Spleen (tissue), 11 donors: Measurements from ENCODE around the gene SPINK7. TPM values are rescaled to one million over a fixed set of nuclear protein-coding genes. Genes with fewer than 3 reads are reported as not detected.
"Not testable (repeated sequence)": the region's sequence is repeated elsewhere in the genome, so short reads cannot be mapped to it uniquely, and the experiment has no call there.

Experiments used
- DNase-seq: peaks from one replicate; pipeline ENCODE4 v3.0.0-alpha.2; 2020
- H3K27ac ChIP-seq, 8 donors: fragments of 200-600 bp; sonication (generic) in 7 of 8; 1 replicate in 4 of 8; 2 replicates in 4 of 8; pipeline versions ENCODE4 v1.5.0 to v1.8.0; 2016 to 2021; ENCODE audit warnings: inconsistent platforms in 4 of 8, mild to moderate bottlenecking in 4 of 8, moderate library complexity in 1 of 8
- H3K27me3 ChIP-seq, 7 donors: fragments of 200-600 bp; sonication (generic) in 6 of 7; replicated peaks in 1 of 7; 1 replicate in 4 of 7; 2 replicates in 3 of 7; pipeline versions ENCODE4 v1.5.0 to v1.8.0; 2016 to 2021; ENCODE audit warnings: inconsistent platforms in 3 of 7, mild to moderate bottlenecking in 1 of 7
- H3K36me3 ChIP-seq, 6 donors: fragments of 200-600 bp; sonication (generic) in 5 of 6; 1 replicate in 4 of 6; 2 replicates in 2 of 6; pipeline versions ENCODE4 v1.5.0 to v1.8.0; 2016 to 2021; ENCODE audit warnings: inconsistent platforms in 2 of 6
- H3K4me1 ChIP-seq, 6 donors: fragments of 200-600 bp; sonication (generic) in 5 of 6; 1 replicate in 3 of 6; 2 replicates in 3 of 6; pipeline versions ENCODE4 v1.5.0 to v1.8.0; 2016 to 2021; ENCODE audit warnings: inconsistent platforms in 3 of 6
- H3K4me3 ChIP-seq, 8 donors: fragments of 200-600 bp; sonication (generic) in 7 of 8; 1 replicate in 4 of 8; 2 replicates in 4 of 8; pipeline versions ENCODE4 v1.5.0 to v1.8.0; 2016 to 2021; ENCODE audit warnings: inconsistent platforms in 4 of 8, mild to moderate bottlenecking in 4 of 8, moderate library complexity in 2 of 8
- H3K9me3 ChIP-seq, 8 donors: fragments of 200-600 bp; sonication (generic) in 7 of 8; 1 replicate in 4 of 8; 2 replicates in 4 of 8; pipeline versions ENCODE4 v1.5.0 to v1.8.0; 2016 to 2021; ENCODE audit warnings: inconsistent platforms in 4 of 8
- POLR2A ChIP-seq, 3 donors: fragments of 450-650 bp; IDR thresholded peaks; one replicate each; pipeline ENCODE4 v1.5.1; 2017; ENCODE audit warnings: antibody characterized with exemption in 3 of 3, mild to moderate bottlenecking in 1 of 3
- POLR2AphosphoS5 ChIP-seq, 3 donors: sonication (generic); formaldehyde crosslinking; IDR thresholded peaks; one replicate each; pipeline ENCODE4 v1.5.1; 2017; ENCODE audit warnings: antibody characterized with exemption in 3 of 3
- WGBS, 5 donors: extraction: QIAGEN DNeasy Blood & Tissue Kit in 3 of 5; methylation state at CpG; one replicate each; pipeline versions ENCODE4 v1.1.5 to v1.1.7; 2013 to 2018; 5-methylcytosine and 5-hydroxymethylcytosine counted together
- intact Hi-C: fragments of 100-400 bp; cut with DNase I; formaldehyde crosslinking; loops from one replicate; pipeline ENCODE4 v1.15.0; 2023; ENCODE audit warnings: low total_unique reads
- polyA plus RNA-seq, 3 donors: library from polyadenylated mRNA; stranded (reverse); fragments of 200-250 nt; gene quantifications; one replicate each; pipeline ENCODE4 v1.2.1, GENCODE V29; 2013
- total RNA-seq, 7 donors: library from RNA; depleted of rRNA in 3 of 7; stranded (reverse); fragments of >200 nt in 3 of 7; fragmentation: NEBNext Ultra II Directional in 4 of 7; extraction: Animal tissue kit (Norgen Biotek cat#: 25700) in 4 of 7; gene quantifications; one replicate each; pipeline versions ENCODE4 v1.1.0 to v1.2.1, GENCODE V29; 2016 to 2021
- TF ChIP-seq, protein P1 (sequence below), 11 experiments: fragments of 200-600 bp in 7 of 11; fragments of 450-650 bp in 4 of 11; sonication (generic) in 4 of 11; IDR thresholded peaks in 8 of 11; conservative IDR thresholded peaks in 3 of 11; 1 replicate in 7 of 11; 2 replicates in 4 of 11; pipeline versions ENCODE4 v1.4.0 to v1.8.0; 2016 to 2021; ENCODE audit warnings: antibody characterized with exemption in 11 of 11, inconsistent platforms in 4 of 11, mild to moderate bottlenecking in 1 of 11
- donor health status: healthy with polysubstance abuse.
- donor health status: DM: no; HTN: no; CAD: no; lungs with moderate emphysema.
- donor health status: DM: no; HTN: no; CAD: no.
- donor health status: Bipolar disorder and iron deficiency.
- donor health status: healthy.
- donor health status: DM: no; HTN: no; CAD: no.
- donor health status: DM: yes; HTN: yes; CAD: no.

SPINK7 gene
- total and polyA plus RNA-seq, 10 donors = 1.3 TPM; not detected in 9

DNA sequence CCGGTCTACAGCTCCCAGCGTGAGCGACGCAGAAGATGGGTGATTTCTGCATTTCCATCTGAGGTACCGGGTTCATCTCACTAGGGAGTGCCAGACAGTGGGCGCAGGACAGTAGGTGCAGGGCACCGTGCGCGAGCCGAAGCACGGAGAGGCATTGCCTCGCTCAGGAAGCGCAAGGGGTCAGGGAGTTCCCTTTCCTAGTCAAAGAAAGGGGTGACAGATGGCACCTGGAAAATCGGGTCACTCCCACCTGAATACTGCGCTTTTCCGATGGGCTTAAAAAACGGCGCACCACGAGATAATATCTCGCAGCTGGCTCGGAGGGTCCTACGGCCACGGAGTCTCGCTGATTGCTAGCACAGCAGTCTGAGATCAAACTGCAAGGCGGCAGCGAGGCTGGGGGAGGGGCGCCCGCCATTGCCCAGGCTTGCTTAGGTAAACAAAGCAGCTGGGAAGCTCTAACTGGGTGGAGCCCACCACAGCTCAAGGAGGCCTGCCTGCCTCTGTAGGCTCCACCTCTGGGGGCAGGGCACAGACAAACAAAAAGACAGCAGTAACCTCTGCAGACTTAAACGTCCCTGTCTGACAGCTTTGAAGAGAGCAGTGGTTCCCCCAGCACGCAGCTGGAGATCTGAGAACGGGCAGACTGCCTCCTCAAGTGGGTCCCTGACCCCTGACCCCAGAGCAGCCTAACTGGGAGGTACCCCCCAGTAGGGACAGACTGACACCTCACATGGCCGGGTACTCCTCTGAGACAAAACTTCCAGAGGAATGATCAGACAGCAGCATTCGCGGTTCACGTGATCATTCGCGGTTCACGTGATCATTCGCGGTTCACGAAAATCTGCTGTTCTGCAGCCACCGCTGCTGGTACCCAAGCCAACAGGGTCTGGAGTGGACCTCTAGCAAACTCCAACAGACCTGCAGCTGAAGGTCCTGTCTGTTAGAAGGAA, 8.1 kb downstream of the SPINK7 start:
- 17 to 70% (median 49%) methylated on average over 34 to 42 of the region's 42 CpGs for WGBS, 5 donors
- H3K36me3 ChIP-seq, H3K9me3 ChIP-seq, H3K27me3 ChIP-seq, H3K27ac ChIP-seq, H3K4me1 ChIP-seq, DNase-seq, intact Hi-C loops: not testable (repeated sequence)
- H3K4me3 ChIP-seq = peak overlapping the region in 2 of 8 donors; percentile 45 to 53
- peak in 1 of 3 donors; percentile 7 for TF ChIP-seq POLR2AphosphoS5 (IDR thresholded peaks at IDR 0.05)

DNA sequence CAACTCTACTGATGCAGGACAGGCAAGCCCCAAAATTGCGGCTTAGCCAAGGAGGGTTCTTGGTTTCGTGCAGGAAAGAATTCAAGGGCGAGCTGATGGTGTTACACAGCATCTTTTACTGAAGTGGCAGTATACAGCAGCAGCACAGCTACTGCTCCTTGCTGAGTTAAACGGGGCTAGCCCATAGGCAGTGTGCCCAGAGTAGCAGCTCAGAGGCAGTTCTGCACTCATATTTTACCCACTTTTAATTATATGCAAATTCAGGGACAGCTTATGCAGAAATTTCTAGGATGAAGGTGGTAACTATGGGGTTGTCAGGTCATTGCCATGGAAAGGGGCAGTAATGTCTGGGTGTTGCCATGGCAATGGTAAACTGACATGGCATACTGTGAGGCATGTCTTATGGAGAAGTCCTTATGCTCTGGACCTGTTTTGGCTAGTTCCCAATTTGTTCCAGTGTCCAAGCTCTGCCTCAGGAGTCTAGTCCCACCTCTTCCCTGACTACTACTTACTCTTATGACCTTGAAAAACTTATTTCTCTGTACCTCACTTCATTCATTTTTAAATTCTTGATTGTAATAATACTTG, 21.1 kb downstream of the SPINK7 start:
- WGBS, 5 donors = 85 to 97% (median 94%) methylated on average over 4 of the region's 4 CpGs
- H3K9me3 ChIP-seq = peaks cover 0 to 10% (median 2%) of the 10 kb centered on the region in 8 donors
- no peaks in the 10 kb centered on the region for H3K4me1 ChIP-seq
- intact Hi-C loops = no loop called here
- DNase-seq = no peak
- no peaks in the 10 kb centered on the region for H3K27me3 ChIP-seq
- H3K36me3 ChIP-seq = no peaks in the 10 kb centered on the region
- H3K4me3 ChIP-seq = no peak overlapping the region
- TF ChIP-seq POLR2AphosphoS5 (IDR thresholded peaks at IDR 0.05) (no peak), POLR2A (IDR thresholded peaks at IDR 0.05) (no peak)
- TF ChIP-seq, protein P1, sequence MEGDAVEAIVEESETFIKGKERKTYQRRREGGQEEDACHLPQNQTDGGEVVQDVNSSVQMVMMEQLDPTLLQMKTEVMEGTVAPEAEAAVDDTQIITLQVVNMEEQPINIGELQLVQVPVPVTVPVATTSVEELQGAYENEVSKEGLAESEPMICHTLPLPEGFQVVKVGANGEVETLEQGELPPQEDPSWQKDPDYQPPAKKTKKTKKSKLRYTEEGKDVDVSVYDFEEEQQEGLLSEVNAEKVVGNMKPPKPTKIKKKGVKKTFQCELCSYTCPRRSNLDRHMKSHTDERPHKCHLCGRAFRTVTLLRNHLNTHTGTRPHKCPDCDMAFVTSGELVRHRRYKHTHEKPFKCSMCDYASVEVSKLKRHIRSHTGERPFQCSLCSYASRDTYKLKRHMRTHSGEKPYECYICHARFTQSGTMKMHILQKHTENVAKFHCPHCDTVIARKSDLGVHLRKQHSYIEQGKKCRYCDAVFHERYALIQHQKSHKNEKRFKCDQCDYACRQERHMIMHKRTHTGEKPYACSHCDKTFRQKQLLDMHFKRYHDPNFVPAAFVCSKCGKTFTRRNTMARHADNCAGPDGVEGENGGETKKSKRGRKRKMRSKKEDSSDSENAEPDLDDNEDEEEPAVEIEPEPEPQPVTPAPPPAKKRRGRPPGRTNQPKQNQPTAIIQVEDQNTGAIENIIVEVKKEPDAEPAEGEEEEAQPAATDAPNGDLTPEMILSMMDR (IDR thresholded peaks at IDR 0.05 in 8 of 11, conservative IDR thresholded peaks at IDR 0.05 in 3 of 11) = no peak
- H3K27ac ChIP-seq = no peak overlapping the region

DNA sequence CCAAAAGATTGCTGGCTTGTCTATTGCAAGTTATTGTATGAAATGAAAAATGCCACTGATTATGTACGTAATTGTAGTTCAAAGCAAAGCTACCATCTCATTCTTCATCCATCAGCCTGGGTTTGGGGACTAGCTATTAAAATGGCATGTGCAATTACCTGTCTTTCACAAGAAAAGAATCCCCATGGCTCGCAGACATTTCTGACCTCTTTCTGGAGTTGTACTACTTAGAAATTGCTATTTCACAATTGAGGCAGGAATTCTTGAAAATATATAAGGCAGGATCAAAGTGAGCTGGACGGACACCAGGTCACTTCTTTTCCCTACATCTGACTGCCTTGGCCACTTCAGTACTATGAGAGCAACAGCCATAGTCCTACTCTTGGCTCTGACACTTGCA, 23.0 kb downstream of the SPINK7 start, which contains the start of gene SPINK9:
Gene SPINK9, plus strand, starts transcription at position 301 of the 400 bp plus-strand sequence. Its CDS starts 55 bp downstream, at position 356.
- intact Hi-C loops = no loop called here
- H3K27ac ChIP-seq = no peak within 1 kb of the TSS
- TF ChIP-seq POLR2AphosphoS5 (IDR thresholded peaks at IDR 0.05) (no peak), POLR2A (IDR thresholded peaks at IDR 0.05) (no peak)
- TF ChIP-seq, protein P1 (IDR thresholded peaks at IDR 0.05 in 8 of 11, conservative IDR thresholded peaks at IDR 0.05 in 3 of 11) = no peak
- 78 to 94% (median 90%) methylated on average over 3 of the region's 3 CpGs for WGBS, 5 donors
- no peak for DNase-seq
- no peaks in the 10 kb centered on the region for H3K27me3 ChIP-seq
- H3K36me3 ChIP-seq = no peaks in the 10 kb centered on the region
- H3K9me3 ChIP-seq = peaks cover 0 to 8% (median 2%) of the 10 kb centered on the region in 8 donors
- H3K4me3 ChIP-seq = no peak within 1 kb of the TSS
- no peaks in the 10 kb centered on the region for H3K4me1 ChIP-seq

DNA sequence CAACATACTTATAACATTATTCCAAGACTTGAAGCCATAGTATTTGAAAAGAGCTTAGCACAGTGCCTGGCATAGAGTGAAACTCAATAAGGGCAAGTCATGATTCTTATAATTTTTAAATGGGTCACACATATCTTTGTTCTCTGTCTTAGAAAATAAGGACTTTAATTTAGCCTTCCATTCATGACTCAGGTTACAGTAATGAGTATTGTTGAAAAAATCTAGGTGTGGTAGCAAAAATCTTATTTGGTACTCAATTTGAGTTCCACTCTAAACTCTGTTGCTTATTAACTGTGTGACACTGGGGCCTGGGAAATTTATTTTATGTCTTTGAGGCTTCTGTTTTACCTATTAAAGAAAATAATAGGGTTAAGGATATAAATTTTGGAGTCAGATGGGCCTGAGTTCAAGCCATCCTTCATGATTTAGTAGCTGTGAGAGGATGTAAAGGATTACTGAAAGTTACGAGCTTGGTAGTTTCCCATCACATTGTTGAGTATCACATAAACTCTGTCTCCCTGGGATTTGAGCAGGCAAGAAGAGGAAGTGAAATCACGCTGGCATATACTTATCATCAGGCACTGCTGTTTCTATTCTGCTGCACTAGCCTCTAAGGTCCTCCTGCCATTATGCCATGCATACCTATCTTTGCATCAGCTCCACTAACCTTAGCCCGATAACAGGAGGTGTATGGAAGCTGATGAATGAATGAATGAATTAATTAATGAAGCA, 24.6 kb downstream of the SPINK7 start:
- H3K9me3 ChIP-seq = no peaks in the 10 kb centered on the region
- 69 to 80% (median 74%) methylated on average over 3 of the region's 3 CpGs for WGBS, 5 donors
- H3K27ac ChIP-seq = no peak overlapping the region
- peaks cover 0 to 4% (median 0%) of the 10 kb centered on the region in 6 donors for H3K36me3 ChIP-seq
- intact Hi-C loops = no loop called here
- H3K4me1 ChIP-seq = no peaks in the 10 kb centered on the region
- DNase-seq = no peak
- no peaks in the 10 kb centered on the region for H3K27me3 ChIP-seq
- H3K4me3 ChIP-seq = no peak overlapping the region
- TF ChIP-seq POLR2A (IDR thresholded peaks at IDR 0.05) (no peak), POLR2AphosphoS5 (IDR thresholded peaks at IDR 0.05) (no peak)
- TF ChIP-seq, protein P1 (IDR thresholded peaks at IDR 0.05 in 8 of 11, conservative IDR thresholded peaks at IDR 0.05 in 3 of 11) = no peak
